SJCRH30 (cell line): ENCODE data around the gene H6PD. TPM values are rescaled to one million over a fixed set of nuclear protein-coding genes. Genes with fewer than 3 reads are reported as not detected.

Source experiments
- DNase-seq, 2 experiments: peaks; one replicate each; pipeline ENCODE4 v3.0.0-alpha.2; 2015 to 2020
- H3K27ac ChIP-seq: fragments of 250-450 bp; sonication (Bioruptor Pico); 2 replicates; pipeline ENCODE4 v1.5.1; 2020; ENCODE audit warnings: mild to moderate bottlenecking, moderate library complexity
- H3K27me3 ChIP-seq: fragments of 250-450 bp; sonication (Bioruptor Pico); 2 replicates; pipeline ENCODE4 v1.5.1; 2020; ENCODE audit warnings: mild to moderate bottlenecking, moderate library complexity
- H3K36me3 ChIP-seq: fragments of 250-450 bp; sonication (Bioruptor Pico); 2 replicates; pipeline ENCODE4 v1.5.1; 2020; ENCODE audit warnings: mild to moderate bottlenecking, moderate library complexity
- H3K4me1 ChIP-seq: fragments of 250-450 bp; sonication (Bioruptor Pico); 2 replicates; pipeline ENCODE4 v1.5.1; 2020; ENCODE audit warnings: mild to moderate bottlenecking, moderate library complexity
- H3K4me3 ChIP-seq: fragments of 250-450 bp; sonication (Bioruptor Pico); 2 replicates; pipeline ENCODE4 v1.5.1; 2020; ENCODE audit warnings: mild to moderate bottlenecking, moderate library complexity
- H3K9me3 ChIP-seq: fragments of 250-450 bp; sonication (Bioruptor Pico); replicated peaks from 2 replicates; pipeline ENCODE4 v1.5.1; 2020; ENCODE audit warnings: mild to moderate bottlenecking, moderate library complexity
- total RNA-seq: library from RNA; depleted of rRNA; stranded (reverse); fragments of >200 nt; shearing (Covaris generic); gene quantifications from 2 replicates; pipeline ENCODE4 v1.2.3, GENCODE V29; 2014; rRNA removed

The H6PD gene, protein sequence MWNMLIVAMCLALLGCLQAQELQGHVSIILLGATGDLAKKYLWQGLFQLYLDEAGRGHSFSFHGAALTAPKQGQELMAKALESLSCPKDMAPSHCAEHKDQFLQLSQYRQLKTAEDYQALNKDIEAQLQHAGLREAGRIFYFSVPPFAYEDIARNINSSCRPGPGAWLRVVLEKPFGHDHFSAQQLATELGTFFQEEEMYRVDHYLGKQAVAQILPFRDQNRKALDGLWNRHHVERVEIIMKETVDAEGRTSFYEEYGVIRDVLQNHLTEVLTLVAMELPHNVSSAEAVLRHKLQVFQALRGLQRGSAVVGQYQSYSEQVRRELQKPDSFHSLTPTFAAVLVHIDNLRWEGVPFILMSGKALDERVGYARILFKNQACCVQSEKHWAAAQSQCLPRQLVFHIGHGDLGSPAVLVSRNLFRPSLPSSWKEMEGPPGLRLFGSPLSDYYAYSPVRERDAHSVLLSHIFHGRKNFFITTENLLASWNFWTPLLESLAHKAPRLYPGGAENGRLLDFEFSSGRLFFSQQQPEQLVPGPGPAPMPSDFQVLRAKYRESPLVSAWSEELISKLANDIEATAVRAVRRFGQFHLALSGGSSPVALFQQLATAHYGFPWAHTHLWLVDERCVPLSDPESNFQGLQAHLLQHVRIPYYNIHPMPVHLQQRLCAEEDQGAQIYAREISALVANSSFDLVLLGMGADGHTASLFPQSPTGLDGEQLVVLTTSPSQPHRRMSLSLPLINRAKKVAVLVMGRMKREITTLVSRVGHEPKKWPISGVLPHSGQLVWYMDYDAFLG
- total RNA-seq, result 5.9 and 7.0 TPM in 2 replicates

DNA sequence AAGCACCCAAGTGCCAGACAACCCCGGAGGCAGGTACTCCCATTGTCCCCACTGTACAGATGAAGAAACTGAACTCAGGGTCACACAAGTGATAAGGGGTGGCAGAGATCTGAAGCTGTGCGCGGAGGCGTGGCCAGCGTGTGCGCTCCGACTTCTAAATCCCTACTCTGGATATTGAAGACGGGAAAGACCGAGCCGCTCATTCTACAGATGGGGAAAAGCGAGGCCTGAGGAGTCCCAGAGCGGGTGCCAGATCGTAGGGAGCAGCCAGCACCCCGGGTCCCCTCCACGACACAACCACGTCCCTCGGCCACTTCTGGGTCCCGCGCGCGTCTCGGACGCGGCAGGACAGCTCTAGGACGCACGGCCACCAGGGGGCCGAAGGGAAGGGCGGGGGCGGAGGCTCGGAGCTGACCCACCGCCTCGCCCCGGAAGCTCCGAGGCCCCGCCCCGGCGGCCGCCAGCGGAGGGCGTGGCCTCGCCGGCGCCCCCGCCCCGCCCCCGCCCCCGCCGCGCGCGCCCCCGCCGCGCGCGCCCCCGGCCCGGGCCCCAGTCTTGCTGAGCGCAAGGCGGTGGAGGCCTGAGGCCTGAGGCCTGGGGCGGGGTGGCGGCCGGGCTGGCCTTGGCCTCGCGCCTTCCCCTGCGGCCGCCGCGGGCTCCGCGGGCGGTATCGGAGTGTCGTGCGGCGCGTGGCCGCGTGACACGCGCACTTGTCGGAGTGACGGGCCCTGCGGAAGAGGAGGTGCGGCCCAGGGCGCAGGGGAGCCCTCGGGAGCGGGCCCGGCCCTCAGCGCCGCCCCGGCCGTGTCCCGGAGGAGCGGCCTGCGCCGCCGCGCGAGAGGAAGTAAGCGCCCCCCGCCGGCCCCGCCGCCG is at the start of gene H6PD:
Gene H6PD (plus strand): TSS at position 552 of the 873 bp plus-strand sequence. CDS start 10,161 bp downstream, outside the sequence.
- Histone ChIP-seq H3K27me3 (no peaks in the 10 kb centered on the region), H3K9me3 (no peaks in the 10 kb centered on the region), H3K36me3 (no peaks in the 10 kb centered on the region), H3K4me1 (peaks cover 17% of the 10 kb centered on the region), H3K4me3 (peak within 1 kb of the TSS; percentile 89), H3K27ac (peak within 1 kb of the TSS; percentile 73)
- DNase-seq, result peak; percentile 86 to 89

DNA sequence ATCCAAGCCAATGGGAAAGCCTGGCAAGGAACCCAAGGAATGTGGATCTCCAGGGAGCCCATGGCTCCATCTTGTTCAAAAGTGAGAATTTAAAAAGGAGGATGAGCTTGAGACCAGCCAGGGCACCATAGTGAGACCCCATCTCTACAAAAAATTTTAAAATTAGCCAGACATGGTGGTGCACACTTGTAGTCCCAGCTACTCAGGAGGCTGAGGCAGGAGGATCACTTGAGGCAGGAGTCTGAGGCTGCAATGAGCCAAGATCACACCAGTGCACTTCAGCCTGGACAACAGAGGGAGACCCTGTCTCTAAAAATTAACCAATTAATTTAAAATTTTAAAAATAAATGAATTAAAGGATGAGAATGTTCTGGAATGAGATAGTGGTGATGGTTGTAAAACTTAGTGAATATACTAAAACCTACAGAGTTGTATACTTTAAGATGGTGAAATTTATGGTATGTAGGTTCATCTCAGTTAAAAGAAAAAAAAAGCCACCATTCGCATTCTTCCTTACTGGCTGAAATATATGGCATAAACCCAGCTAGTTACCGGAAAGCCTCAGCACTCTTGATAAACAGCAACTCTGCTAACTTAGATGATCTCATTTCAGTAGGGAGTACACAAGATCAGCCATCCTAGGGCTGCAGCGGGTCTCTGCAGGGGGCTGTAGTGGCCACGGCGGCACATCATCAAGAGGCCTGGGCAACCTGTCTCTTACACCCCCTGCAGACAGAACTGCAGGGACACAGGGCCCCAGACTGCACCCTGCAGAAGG is 48.3 kb upstream of the H6PD start:
- Histone ChIP-seq H3K9me3 (no peaks in the 10 kb centered on the region), H3K4me3 (no peak overlapping the region), H3K27ac (no peak overlapping the region), H3K4me1 (no peaks in the 10 kb centered on the region), H3K27me3 (peaks cover 6% of the 10 kb centered on the region), H3K36me3 (no peaks in the 10 kb centered on the region)
- DNase-seq, result no peak

DNA sequence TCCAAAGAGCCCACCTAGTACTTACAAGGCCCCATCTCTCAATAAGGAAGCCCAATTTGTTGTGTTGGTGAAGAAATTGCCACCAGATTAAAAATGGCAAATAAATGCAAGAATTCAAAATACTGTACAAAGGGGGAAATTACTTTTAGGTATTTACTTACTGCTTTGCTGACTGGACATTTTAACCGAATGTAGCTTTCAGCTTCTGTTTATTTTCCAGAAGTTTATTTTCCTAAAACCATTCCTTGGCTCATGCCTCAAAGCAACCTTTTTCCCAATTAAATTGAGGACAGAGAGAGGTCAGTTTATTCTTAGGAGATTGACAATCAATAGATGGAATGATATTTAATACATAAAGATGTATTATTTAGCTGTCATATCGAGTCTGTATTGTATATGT is 47.6 kb upstream of the H6PD start:
- Histone ChIP-seq H3K36me3 (no peaks in the 10 kb centered on the region), H3K4me3 (no peak overlapping the region), H3K4me1 (no peaks in the 10 kb centered on the region), H3K27me3 (peaks cover 9% of the 10 kb centered on the region), H3K9me3 (no peaks in the 10 kb centered on the region), H3K27ac (no peak overlapping the region)
- no peak for DNase-seq

GRCh38 chr1:9190234-9190633 is 44.3 kb upstream of the H6PD start:
- Histone ChIP-seq H3K27me3 (peaks cover 9% of the 10 kb centered on the region; the same call in 1 of the 2 replicates), H3K4me1 (no peaks in the 10 kb centered on the region), H3K4me3 (no peak overlapping the region), H3K36me3 (no peaks in the 10 kb centered on the region), H3K9me3 (no peaks in the 10 kb centered on the region), H3K27ac (no peak overlapping the region)
- DNase-seq, result no peak

GRCh38 chr1:9191231-9191630 is 43.3 kb upstream of the H6PD start:
- Histone ChIP-seq H3K36me3 (no peaks in the 10 kb centered on the region), H3K9me3 (no peaks in the 10 kb centered on the region), H3K4me1 (no peaks in the 10 kb centered on the region), H3K27me3 (peaks cover 17% of the 10 kb centered on the region; the same call in 1 of the 2 replicates), H3K27ac (no peak overlapping the region), H3K4me3 (no peak overlapping the region)
- DNase-seq, result peak in 1 of 2 experiments; percentile 29

DNA sequence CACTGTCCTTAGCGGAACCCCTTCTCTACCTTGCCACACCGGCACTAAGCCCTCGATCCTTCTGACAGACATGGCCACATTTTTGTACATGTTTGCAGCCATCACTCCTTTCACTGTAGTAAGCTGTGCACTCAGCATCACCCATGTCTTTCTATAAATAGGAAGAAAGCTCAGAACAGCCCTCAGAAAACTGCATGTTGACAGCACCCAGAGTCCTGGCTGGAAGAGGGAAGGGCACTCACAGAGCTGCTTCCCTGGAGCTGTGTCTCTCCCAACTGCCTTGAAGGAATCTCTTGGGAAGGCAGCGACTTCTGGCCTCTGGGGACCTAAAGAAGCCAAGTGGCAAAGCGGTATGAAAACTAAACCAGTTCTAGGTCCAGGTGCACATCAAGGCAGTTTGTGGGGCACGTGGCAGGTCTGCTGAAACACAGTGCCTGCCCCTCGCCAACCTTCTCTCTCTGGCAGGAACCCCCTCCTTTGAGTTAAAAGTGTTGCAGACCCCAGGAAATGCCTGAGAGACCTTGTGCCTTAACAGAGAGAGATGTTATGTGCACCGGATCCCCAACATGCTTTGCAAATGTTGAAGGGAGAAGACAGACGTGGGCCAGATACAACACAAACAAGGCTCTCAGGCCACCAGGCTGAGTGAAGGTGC is 41.9 kb upstream of the H6PD start:
- no peak for DNase-seq
- no peak overlapping the region for H3K27ac ChIP-seq
- H3K36me3 ChIP-seq, result no peaks in the 10 kb centered on the region
- H3K4me3 ChIP-seq, result no peak overlapping the region
- H3K9me3 ChIP-seq, result no peaks in the 10 kb centered on the region
- peaks cover 28% of the 10 kb centered on the region; the same call in 1 of the 2 replicates for H3K27me3 ChIP-seq
- peaks cover 3% of the 10 kb centered on the region; the same call in 1 of the 2 replicates for H3K4me1 ChIP-seq

- Histone ChIP-seq H3K36me3 (no peaks in the 10 kb centered on the region), H3K9me3 (no peaks in the 10 kb centered on the region), H3K27ac (no peak overlapping the region), H3K27me3 (peaks cover 33% of the 10 kb centered on the region), H3K4me3 (no peak overlapping the region), H3K4me1 (peaks cover 3% of the 10 kb centered on the region; the same call in 1 of the 2 replicates)
- no peak for DNase-seq
Measured at GRCh38 chr1:9193233-9193625, 41.3 kb upstream of the H6PD start.

DNA sequence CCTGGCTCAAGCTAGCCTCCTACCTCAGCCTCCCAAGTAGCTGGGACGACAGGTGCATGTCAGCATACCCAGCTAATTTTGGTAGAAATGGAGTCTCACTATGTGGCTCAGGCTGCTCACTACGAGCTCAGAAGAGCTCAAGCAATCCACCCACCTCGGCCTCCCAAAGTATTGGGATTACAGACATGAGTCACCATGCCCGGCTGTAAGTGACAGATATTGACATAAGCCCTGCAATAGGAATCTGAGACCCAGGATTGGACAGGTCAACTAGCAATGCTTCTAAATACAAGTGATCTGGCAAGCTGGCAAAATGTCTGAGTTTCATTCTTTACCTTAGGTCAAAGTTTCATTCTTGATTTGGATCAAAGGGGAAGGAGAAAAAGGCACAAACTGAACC is 40.5 kb upstream of the H6PD start:
- no peak overlapping the region for H3K4me3 ChIP-seq
- DNase-seq, result no peak

GRCh38 chr1:9195651-9196050 is 38.9 kb upstream of the H6PD start:
- no peaks in the 10 kb centered on the region for H3K9me3 ChIP-seq
- H3K4me1 ChIP-seq, result peaks cover 3% of the 10 kb centered on the region; the same call in 1 of the 2 replicates
- DNase-seq, result no peak
- H3K27ac ChIP-seq, result no peak overlapping the region
- H3K36me3 ChIP-seq, result no peaks in the 10 kb centered on the region
- H3K4me3 ChIP-seq, result no peak overlapping the region
- H3K27me3 ChIP-seq, result peaks cover 53% of the 10 kb centered on the region

More for the DNA sequence above, 40.5 kb upstream of the H6PD start:
- Histone ChIP-seq H3K9me3 (no peaks in the 10 kb centered on the region), H3K27ac (no peak overlapping the region), H3K27me3 (peaks cover 37% of the 10 kb centered on the region), H3K36me3 (no peaks in the 10 kb centered on the region), H3K4me1 (peaks cover 3% of the 10 kb centered on the region; the same call in 1 of the 2 replicates)

- peaks cover 3% of the 10 kb centered on the region; the same call in 1 of the 2 replicates for H3K4me1 ChIP-seq
- H3K4me3 ChIP-seq, result no peak overlapping the region
- H3K9me3 ChIP-seq, result no peaks in the 10 kb centered on the region
- peak; percentile 50 to 68 for DNase-seq
- H3K27me3 ChIP-seq, result peaks cover 54% of the 10 kb centered on the region
- no peaks in the 10 kb centered on the region for H3K36me3 ChIP-seq
- H3K27ac ChIP-seq, result no peak overlapping the region
Measured at GRCh38 chr1:9196129-9197040, 38.2 kb upstream of the H6PD start.

DNA sequence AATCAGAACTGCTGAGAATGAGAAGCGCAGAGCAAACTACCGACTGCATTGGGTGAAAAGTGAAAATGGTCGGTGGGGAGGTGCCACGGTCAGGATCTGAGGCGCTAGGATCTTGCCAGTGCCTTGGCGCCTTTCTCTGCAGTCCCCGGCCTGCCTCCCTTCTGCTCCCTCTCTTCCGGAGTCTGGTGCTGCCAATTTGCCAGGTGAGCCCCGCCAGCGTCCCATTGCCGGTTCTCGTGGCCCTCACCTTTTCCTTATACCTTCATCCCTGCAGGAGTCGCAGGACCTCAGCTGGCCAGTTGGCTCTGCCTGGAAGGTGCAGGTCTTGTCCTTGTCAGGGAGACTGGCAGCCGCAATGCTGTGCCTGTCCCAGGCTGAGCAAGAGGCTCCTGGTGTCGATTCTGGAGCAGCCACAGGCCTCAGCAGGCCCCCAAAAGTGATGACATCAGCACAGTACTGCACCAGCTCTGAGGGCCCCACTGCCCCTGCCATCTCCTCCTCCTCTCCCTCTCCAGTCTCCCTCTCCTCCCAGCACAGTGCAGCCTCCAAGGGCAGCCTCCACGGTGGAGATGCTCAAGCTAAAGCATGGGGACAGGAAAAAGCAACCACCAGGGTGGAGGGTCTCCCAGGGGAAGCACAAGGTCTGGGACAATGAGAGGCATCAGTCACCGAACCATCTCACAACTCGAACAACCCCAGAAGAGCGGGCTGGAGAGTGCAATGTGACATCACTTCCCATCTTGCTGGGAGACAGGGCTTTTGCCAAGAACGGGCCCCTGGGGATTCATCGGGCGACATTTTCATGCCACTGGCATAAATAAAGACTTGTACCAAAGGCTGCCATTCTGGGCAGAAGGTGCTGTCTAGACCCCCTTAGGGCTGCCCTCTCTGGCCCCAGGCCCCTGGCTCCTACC is 37.1 kb upstream of the H6PD start:
- peaks cover 3% of the 10 kb centered on the region; the same call in 1 of the 2 replicates for H3K4me1 ChIP-seq
- H3K27ac ChIP-seq, result no peak overlapping the region
- H3K36me3 ChIP-seq, result no peaks in the 10 kb centered on the region
- no peak overlapping the region for H3K4me3 ChIP-seq
- H3K27me3 ChIP-seq, result peaks cover 61% of the 10 kb centered on the region
- no peak for DNase-seq
- no peaks in the 10 kb centered on the region for H3K9me3 ChIP-seq
